ENCODE results near the gene GPR152.

The GPR152 gene, protein sequence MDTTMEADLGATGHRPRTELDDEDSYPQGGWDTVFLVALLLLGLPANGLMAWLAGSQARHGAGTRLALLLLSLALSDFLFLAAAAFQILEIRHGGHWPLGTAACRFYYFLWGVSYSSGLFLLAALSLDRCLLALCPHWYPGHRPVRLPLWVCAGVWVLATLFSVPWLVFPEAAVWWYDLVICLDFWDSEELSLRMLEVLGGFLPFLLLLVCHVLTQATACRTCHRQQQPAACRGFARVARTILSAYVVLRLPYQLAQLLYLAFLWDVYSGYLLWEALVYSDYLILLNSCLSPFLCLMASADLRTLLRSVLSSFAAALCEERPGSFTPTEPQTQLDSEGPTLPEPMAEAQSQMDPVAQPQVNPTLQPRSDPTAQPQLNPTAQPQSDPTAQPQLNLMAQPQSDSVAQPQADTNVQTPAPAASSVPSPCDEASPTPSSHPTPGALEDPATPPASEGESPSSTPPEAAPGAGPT

DNA sequence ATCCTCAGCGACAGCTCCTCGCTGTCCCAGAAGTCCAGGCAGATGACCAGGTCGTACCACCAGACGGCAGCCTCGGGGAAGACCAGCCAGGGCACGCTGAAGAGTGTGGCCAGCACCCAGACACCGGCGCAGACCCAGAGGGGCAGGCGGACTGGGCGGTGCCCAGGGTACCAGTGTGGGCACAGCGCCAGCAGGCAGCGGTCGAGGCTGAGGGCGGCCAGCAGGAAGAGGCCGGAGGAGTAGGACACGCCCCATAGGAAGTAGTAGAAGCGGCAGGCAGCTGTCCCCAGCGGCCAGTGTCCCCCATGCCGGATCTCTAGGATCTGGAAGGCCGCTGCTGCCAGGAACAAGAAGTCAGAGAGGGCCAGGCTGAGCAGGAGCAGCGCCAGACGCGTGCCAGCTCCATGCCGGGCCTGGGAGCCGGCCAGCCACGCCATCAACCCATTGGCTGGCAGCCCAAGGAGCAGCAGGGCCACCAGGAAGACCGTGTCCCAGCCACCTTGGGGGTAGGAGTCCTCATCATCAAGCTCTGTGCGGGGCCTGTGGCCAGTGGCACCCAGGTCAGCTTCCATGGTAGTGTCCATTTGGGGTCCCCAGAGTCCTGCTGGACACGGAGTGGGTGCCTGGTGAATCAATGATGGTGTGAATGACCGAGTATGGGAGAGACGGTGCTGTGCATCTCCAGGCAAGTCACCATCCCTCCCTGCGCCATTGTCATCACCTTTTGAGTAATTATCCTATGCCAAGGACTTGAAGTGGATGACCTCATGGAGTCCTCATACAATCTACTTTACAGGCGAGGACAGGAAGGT is at the start of gene GPR152:
Gene GPR152 (minus strand): TSS at position 589 of the 812 bp plus-strand sequence. CDS start 5 bp downstream, at position 584.
- Histone ChIP-seq H3K9me3 (ENCODE audit: control insufficient read depth in 1 of 2, low read length in 2 of 2) (no peaks in the 10 kb centered on the region), H3K4me1 (ENCODE audit: control insufficient read depth in 1 of 2, insufficient read depth in 2 of 2, low read length in 2 of 2) (no peaks in the 10 kb centered on the region), H3K27me3 (ENCODE audit: low read depth, low read length) (no peaks in the 10 kb centered on the region), H3K27ac (ENCODE audit: low read length) (no peak within 1 kb of the TSS), H3K4me3 (ENCODE audit: low read depth in 1 of 2, low read length in 2 of 2) (no peak within 1 kb of the TSS), H3K36me3 (ENCODE audit: control insufficient read depth in 1 of 2, insufficient read depth in 2 of 2, low read length in 2 of 2) (no peaks in the 10 kb centered on the region)

DNA sequence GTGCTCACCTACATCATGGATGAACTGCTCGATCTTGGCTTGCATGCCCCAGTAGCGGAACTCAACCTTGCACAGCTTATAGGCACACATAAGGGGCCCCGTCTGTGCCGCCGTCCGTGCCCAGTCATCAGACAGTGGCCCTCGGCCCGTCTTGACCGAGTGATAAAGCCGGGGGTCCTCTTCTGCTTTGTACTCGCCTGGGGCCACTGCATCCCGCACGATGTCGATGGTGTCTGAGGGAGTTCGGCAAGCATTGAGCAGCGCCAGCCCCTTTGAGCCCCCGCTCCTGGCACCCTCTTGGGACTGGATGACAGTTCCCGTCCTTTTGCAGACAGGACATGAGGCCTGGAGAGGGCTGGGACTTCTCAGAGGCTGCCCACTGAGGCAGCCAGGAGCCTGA is 49.3 kb upstream of the GPR152 start:
- H3K27me3 ChIP-seq (ENCODE audit: low read depth, low read length) = no peaks in the 10 kb centered on the region
- H3K27ac ChIP-seq (ENCODE audit: low read length) = no peak overlapping the region
- H3K4me3 ChIP-seq (ENCODE audit: low read depth in 1 of 2, low read length in 2 of 2) = no peak overlapping the region
- H3K9me3 ChIP-seq (ENCODE audit: control insufficient read depth in 1 of 2, low read length in 2 of 2) = no peaks in the 10 kb centered on the region
- peaks cover 7 to 34% of the 10 kb centered on the region in 2 donors for H3K36me3 ChIP-seq (ENCODE audit: control insufficient read depth in 1 of 2, insufficient read depth in 2 of 2, low read length in 2 of 2)
- H3K4me1 ChIP-seq (ENCODE audit: control insufficient read depth in 1 of 2, insufficient read depth in 2 of 2, low read length in 2 of 2) = peaks cover 5 to 28% of the 10 kb centered on the region in 2 donors

DNA sequence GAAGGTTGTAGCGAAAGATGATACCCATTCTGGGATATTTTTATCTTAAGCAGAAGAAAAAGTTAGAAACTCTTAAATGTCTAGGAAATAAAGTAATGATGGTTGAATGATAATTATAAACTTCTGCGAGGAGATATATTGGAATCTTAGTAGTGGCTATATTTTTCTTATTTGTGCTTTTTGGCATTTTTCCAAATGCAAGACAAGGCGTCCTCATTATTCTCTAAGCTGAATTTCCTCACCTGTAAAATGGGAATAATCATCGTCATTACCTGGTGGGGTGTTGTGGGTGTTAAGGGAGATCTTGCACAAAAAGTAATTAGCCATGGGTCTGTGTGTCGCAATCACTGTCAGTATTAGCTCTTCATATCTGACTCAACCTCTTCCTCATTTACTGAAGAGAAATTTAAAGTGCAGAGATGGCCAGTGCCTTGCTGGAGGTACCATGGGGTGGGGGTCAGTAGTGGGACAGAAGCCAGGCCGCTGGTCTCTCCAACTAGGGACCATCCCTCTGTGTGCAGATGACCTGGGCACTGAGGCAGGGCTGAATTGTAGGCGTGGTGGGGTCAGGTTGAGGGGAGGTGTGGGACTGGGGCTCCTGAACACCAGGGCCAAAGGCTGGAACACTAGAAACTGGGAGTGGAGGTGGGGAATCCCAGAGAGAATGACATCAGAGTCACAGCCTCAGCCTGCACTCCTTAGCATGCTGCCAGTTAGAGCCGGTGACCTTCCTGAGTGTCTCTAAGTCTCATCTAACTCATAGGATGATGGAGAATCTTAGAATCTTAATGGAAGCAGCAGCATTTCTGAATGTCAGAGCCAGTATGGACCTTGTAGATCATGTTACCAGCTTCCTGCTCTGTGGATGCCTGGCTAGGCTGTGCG is 48.5 kb upstream of the GPR152 start:
- Histone ChIP-seq H3K27ac (ENCODE audit: low read length) (no peak overlapping the region), H3K36me3 (ENCODE audit: control insufficient read depth in 1 of 2, insufficient read depth in 2 of 2, low read length in 2 of 2) (peaks cover 7 to 31% of the 10 kb centered on the region in 2 donors)

DNA sequence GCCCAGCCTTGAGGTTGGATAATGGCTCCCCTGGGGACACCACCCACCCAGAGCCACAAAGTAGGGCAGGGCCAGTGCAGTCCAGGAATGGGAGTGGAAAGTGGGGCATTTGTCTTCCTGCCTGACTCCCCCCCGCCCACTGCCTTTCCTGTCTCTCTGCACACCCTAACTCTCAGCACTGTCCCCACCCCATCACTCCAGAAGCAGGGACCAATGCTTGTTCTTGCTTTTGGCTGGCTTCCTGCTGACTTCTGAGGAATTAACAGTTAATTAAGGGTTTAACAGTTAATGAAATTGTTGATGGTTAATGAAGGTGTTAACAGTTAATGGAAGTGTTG is 47.9 kb upstream of the GPR152 start:
- Histone ChIP-seq H3K27me3 (ENCODE audit: low read depth, low read length) (no peaks in the 10 kb centered on the region), H3K4me3 (ENCODE audit: low read depth in 1 of 2, low read length in 2 of 2) (no peak overlapping the region), H3K4me1 (ENCODE audit: control insufficient read depth in 1 of 2, insufficient read depth in 2 of 2, low read length in 2 of 2) (peaks cover 0 to 14% of the 10 kb centered on the region in 2 donors), H3K27ac (ENCODE audit: low read length) (no peak overlapping the region), H3K36me3 (ENCODE audit: control insufficient read depth in 1 of 2, insufficient read depth in 2 of 2, low read length in 2 of 2) (peaks cover 7 to 37% of the 10 kb centered on the region in 2 donors), H3K9me3 (ENCODE audit: control insufficient read depth in 1 of 2, low read length in 2 of 2) (no peaks in the 10 kb centered on the region)

More for the DNA sequence above, 48.5 kb upstream of the GPR152 start:
- Histone ChIP-seq H3K4me1 (ENCODE audit: control insufficient read depth in 1 of 2, insufficient read depth in 2 of 2, low read length in 2 of 2) (peaks cover 0 to 20% of the 10 kb centered on the region in 2 donors), H3K4me3 (ENCODE audit: low read depth in 1 of 2, low read length in 2 of 2) (no peak overlapping the region), H3K9me3 (ENCODE audit: control insufficient read depth in 1 of 2, low read length in 2 of 2) (no peaks in the 10 kb centered on the region), H3K27me3 (ENCODE audit: low read depth, low read length) (no peaks in the 10 kb centered on the region)

DNA sequence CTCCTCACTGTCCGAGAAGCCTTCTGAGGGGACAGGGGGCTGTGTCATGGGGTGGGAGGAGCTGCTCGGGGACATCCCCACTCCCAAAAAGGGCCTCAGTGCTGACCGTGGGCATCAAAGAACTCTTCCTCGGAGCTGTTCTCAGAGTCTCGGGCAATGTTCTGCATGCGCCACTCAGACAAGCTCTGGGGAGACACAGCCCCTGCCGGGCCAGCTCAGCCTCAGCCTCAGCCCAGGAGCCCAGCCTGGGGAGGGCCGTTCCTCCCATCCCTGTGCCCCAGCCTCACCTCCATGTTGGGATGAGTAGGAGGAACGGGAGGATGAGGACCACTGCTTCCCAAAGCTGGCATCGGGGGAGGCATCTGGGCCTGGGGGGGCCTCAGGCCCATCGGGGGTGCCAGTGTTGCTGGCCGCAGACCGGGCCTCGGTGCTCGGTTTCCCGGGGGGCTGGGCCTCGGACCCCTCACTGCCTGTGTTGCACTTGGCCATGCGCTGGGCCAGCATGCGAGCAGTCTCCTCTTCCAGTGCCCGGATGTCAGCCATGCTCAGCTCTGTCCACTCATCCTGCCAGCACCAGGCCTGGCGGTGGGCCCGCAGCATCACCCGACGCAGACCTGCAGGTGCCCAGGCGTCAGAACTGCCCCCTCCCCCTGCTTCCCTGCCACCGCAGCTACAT is 47.4 kb upstream of the GPR152 start:
- Histone ChIP-seq H3K4me3 (ENCODE audit: low read depth in 1 of 2, low read length in 2 of 2) (no peak overlapping the region), H3K27ac (ENCODE audit: low read length) (no peak overlapping the region), H3K4me1 (ENCODE audit: control insufficient read depth in 1 of 2, insufficient read depth in 2 of 2, low read length in 2 of 2) (peaks cover 0 to 11% of the 10 kb centered on the region in 2 donors), H3K27me3 (ENCODE audit: low read depth, low read length) (no peaks in the 10 kb centered on the region), H3K36me3 (ENCODE audit: control insufficient read depth in 1 of 2, insufficient read depth in 2 of 2, low read length in 2 of 2) (peaks cover 7 to 42% of the 10 kb centered on the region in 2 donors), H3K9me3 (ENCODE audit: control insufficient read depth in 1 of 2, low read length in 2 of 2) (no peaks in the 10 kb centered on the region)

DNA sequence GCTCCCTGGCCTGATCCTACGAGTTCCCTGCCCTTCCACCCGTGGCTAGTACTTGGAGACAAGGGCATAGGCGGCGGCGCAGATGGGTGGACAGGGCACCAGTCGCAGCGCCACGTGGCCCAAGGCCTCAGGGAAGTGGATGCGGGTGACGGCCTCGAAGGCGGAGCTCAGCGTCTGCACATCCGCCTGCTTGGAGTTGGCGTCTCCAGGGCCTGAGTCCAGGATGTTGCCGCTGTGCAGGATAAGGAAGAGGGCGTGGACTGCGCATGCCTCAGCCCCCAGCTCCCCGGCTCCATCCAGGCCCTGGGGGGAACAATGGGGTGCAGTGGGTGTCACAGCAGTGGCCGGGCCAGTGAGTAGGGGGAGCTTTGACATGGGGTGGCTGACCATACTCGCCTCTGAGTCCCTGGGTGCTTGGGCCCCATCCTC is 46.0 kb upstream of the GPR152 start:
- H3K27ac ChIP-seq (ENCODE audit: low read length) = no peak overlapping the region
- H3K36me3 ChIP-seq (ENCODE audit: control insufficient read depth in 1 of 2, insufficient read depth in 2 of 2, low read length in 2 of 2) = peaks cover 7 to 50% of the 10 kb centered on the region in 2 donors
- H3K4me1 ChIP-seq (ENCODE audit: control insufficient read depth in 1 of 2, insufficient read depth in 2 of 2, low read length in 2 of 2) = no peaks in the 10 kb centered on the region
- H3K27me3 ChIP-seq (ENCODE audit: low read depth, low read length) = no peaks in the 10 kb centered on the region
- no peak overlapping the region for H3K4me3 ChIP-seq (ENCODE audit: low read depth in 1 of 2, low read length in 2 of 2)
- H3K9me3 ChIP-seq (ENCODE audit: control insufficient read depth in 1 of 2, low read length in 2 of 2) = no peaks in the 10 kb centered on the region

DNA sequence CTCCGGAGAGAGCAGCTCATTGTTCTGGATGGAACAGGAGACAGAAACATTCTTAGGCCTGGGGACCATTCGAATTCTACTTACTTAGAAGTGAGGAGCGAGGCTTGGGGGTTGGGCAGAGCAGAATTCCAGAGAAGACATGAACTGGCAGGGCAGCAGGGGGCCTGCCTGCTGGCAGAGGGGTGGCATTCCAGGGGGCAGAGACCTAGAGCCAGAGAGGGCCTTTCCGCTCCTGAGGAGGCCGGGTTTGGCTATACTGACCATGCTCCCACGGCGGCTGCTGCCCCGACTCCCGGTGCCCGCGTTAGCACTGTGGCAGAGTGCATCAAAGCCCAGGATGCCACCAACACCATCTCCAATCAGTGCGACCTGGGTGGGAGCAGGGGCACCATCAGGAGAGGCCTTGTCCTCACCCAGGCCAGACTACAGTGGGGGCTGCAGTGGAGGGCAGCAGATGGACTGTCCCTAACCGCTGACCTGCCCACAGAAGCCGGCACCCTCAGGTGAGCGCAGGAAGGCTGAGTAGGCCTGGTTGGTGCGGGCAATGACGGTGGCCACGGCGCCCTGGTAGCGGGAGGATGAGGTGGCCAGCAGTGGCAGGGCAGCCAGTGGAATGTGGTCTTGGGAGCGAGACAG is 45.2 kb upstream of the GPR152 start:
- Histone ChIP-seq H3K4me1 (ENCODE audit: control insufficient read depth in 1 of 2, insufficient read depth in 2 of 2, low read length in 2 of 2) (no peaks in the 10 kb centered on the region), H3K27ac (ENCODE audit: low read length) (no peak overlapping the region), H3K36me3 (ENCODE audit: control insufficient read depth in 1 of 2, insufficient read depth in 2 of 2, low read length in 2 of 2) (peaks cover 5 to 57% of the 10 kb centered on the region in 2 donors), H3K27me3 (ENCODE audit: low read depth, low read length) (no peaks in the 10 kb centered on the region), H3K9me3 (ENCODE audit: control insufficient read depth in 1 of 2, low read length in 2 of 2) (no peaks in the 10 kb centered on the region), H3K4me3 (ENCODE audit: low read depth in 1 of 2, low read length in 2 of 2) (no peak overlapping the region)

DNA sequence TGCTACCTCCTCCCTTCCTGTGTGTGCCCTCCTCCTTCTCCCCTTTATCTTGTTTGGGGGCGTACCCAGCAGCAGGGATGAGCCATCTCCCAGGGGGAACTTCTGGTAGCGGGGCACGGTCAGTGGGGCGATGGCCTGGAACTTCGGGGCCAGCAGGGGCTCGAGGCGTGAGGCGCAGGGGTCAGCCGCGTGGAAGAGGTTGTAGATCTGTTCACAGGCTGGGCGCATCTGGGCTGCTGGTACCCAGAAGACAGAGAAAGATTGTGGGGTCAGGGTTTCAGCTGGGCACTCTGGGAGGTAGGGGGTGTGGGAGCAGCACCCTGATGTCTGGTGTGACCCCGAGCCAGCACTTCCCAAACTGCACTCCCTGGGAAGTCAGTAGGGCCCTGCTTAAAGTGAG is 43.6 kb upstream of the GPR152 start:
- peaks cover 0 to 62% of the 10 kb centered on the region in 2 donors for H3K36me3 ChIP-seq (ENCODE audit: control insufficient read depth in 1 of 2, insufficient read depth in 2 of 2, low read length in 2 of 2)
- no peaks in the 10 kb centered on the region for H3K9me3 ChIP-seq (ENCODE audit: control insufficient read depth in 1 of 2, low read length in 2 of 2)
- no peaks in the 10 kb centered on the region for H3K27me3 ChIP-seq (ENCODE audit: low read depth, low read length)
- no peak overlapping the region for H3K4me3 ChIP-seq (ENCODE audit: low read depth in 1 of 2, low read length in 2 of 2)
- H3K27ac ChIP-seq (ENCODE audit: low read length) = no peak overlapping the region
- no peaks in the 10 kb centered on the region for H3K4me1 ChIP-seq (ENCODE audit: control insufficient read depth in 1 of 2, insufficient read depth in 2 of 2, low read length in 2 of 2)

DNA sequence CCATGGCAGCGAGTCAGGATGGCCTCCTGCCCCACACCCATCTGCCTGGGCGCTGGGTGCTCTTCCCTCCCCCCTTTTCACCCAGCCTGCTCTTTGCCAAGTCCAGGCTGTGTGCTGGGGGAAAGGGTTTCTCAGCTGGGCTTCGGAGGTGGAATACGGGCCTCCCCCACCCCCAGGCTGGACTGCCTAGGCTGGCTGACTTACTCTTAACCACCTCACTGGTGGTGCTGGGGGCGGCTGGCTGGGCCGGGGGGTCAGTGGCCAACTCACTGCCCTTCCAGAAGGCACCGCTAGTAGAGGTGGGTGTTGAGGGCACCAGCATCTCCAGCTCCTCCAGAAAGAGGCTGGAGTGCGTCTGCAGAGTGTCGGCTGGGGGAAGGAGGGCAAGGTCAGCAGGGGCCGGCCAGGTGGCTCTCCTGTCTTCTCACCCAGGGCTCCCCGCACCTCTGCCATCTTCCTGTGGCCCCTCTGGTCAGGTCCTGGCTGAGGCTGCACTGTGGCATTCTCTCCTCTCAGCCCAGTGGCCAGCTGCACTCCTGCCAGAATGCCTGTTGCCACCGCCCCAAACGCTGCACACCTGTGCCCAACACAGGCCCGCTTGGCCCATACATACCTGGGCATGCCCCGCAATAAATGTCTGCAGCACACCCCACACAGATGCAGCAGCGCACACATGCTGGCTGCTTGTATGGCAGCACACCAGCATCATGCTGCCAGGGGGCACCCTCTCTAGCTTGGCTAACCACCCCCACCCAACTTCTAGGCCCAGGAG is 42.9 kb upstream of the GPR152 start:
- H3K27ac ChIP-seq (ENCODE audit: low read length) = no peak overlapping the region
- no peaks in the 10 kb centered on the region for H3K27me3 ChIP-seq (ENCODE audit: low read depth, low read length)
- H3K36me3 ChIP-seq (ENCODE audit: control insufficient read depth in 1 of 2, insufficient read depth in 2 of 2, low read length in 2 of 2) = peaks cover 0 to 69% of the 10 kb centered on the region in 2 donors
- no peaks in the 10 kb centered on the region for H3K9me3 ChIP-seq (ENCODE audit: control insufficient read depth in 1 of 2, low read length in 2 of 2)
- H3K4me1 ChIP-seq (ENCODE audit: control insufficient read depth in 1 of 2, insufficient read depth in 2 of 2, low read length in 2 of 2) = no peaks in the 10 kb centered on the region
- H3K4me3 ChIP-seq (ENCODE audit: low read depth in 1 of 2, low read length in 2 of 2) = no peak overlapping the region

Measured in muscle layer of duodenum (tissue), 2 donors.